GM10847 (cell line): ENCODE measurements around the gene THBD.

ENCODE experiments used
- POLR2A ChIP-seq: IDR thresholded peaks from 2 replicates; pipeline ENCODE4 v1.6.1; 2011; ENCODE audit not compliant: insufficient read length; ENCODE audit errors: extremely low read depth

The THBD gene

GRCh38 chr20:23002276-23002675 is 47.2 kb downstream of the THBD start:
- no peak for TF ChIP-seq POLR2A

- no peak for TF ChIP-seq POLR2A
These were observed 49.1 kb downstream of the THBD start for GRCh38 chr20:23000232-23000947.

GRCh38 chr20:22999756-23000155 is 49.7 kb downstream of the THBD start:
- no peak for TF ChIP-seq POLR2A

GRCh38 chr20:22998476-22998875 is 51.0 kb downstream of the THBD start:
- no peak for TF ChIP-seq POLR2A

- no peak for TF ChIP-seq POLR2A
These were observed 53.5 kb downstream of the THBD start for GRCh38 chr20:22995923-22996322.
